ENCODE measurements around the gene CAMSAP3. TPM values are rescaled to one million over a fixed set of nuclear protein-coding genes. Genes with fewer than 3 reads are reported as not detected.

The CAMSAP3 gene
- total RNA-seq, 1 donor from 2014 or later, result 1.1 TPM

GRCh38 chr19:7619671-7620441, 24.2 kb downstream of the CAMSAP3 start:
- Mint-ChIP-seq H3K4me3 (ENCODE audit: unreplicated experiment) (no peak overlapping the region), H3K27me3 (ENCODE audit: unreplicated experiment) (no peaks in the 10 kb centered on the region), H3K9me3 (ENCODE audit: unreplicated experiment) (no peaks in the 10 kb centered on the region), H3K4me1 (ENCODE audit: unreplicated experiment) (no peaks in the 10 kb centered on the region), H3K36me3 (ENCODE audit: unreplicated experiment) (peaks cover 26% of the 10 kb centered on the region), H3K27ac (ENCODE audit: unreplicated experiment) (no peak overlapping the region)
- no peak for DNase-seq (ENCODE audit: extremely low spot score, unreplicated experiment)
- no peak for TF ChIP-seq CTCF (IDR thresholded peaks at IDR 0.05)

GRCh38 chr19:7620442-7621412, 25.1 kb downstream of the CAMSAP3 start:
- no peak overlapping the region for H3K27ac Mint-ChIP-seq (ENCODE audit: unreplicated experiment)
- H3K27me3 Mint-ChIP-seq (ENCODE audit: unreplicated experiment), result no peaks in the 10 kb centered on the region
- no peaks in the 10 kb centered on the region for H3K4me1 Mint-ChIP-seq (ENCODE audit: unreplicated experiment)
- peaks cover 26% of the 10 kb centered on the region for H3K36me3 Mint-ChIP-seq (ENCODE audit: unreplicated experiment)
- no peak for TF ChIP-seq CTCF (IDR thresholded peaks at IDR 0.05)
- no peak overlapping the region for H3K4me3 Mint-ChIP-seq (ENCODE audit: unreplicated experiment)
- DNase-seq (ENCODE audit: extremely low spot score, unreplicated experiment), result no peak
- H3K9me3 Mint-ChIP-seq (ENCODE audit: unreplicated experiment), result no peaks in the 10 kb centered on the region

- no peak overlapping the region for H3K27ac Mint-ChIP-seq (ENCODE audit: unreplicated experiment)
- no peak for TF ChIP-seq CTCF (IDR thresholded peaks at IDR 0.05)
- no peak for DNase-seq (ENCODE audit: extremely low spot score, unreplicated experiment)
- H3K4me1 Mint-ChIP-seq (ENCODE audit: unreplicated experiment), result peaks cover 4% of the 10 kb centered on the region
- no peaks in the 10 kb centered on the region for H3K27me3 Mint-ChIP-seq (ENCODE audit: unreplicated experiment)
- no peak overlapping the region for H3K4me3 Mint-ChIP-seq (ENCODE audit: unreplicated experiment)
- no peaks in the 10 kb centered on the region for H3K9me3 Mint-ChIP-seq (ENCODE audit: unreplicated experiment)
- peaks cover 23% of the 10 kb centered on the region for H3K36me3 Mint-ChIP-seq (ENCODE audit: unreplicated experiment)
These were observed 27.4 kb downstream of the CAMSAP3 start for GRCh38 chr19:7622933-7623685.

GRCh38 chr19:7623725-7624603, 28.3 kb downstream of the CAMSAP3 start:
- no peak for DNase-seq (ENCODE audit: extremely low spot score, unreplicated experiment)
- H3K36me3 Mint-ChIP-seq (ENCODE audit: unreplicated experiment), result peaks cover 15% of the 10 kb centered on the region
- no peak overlapping the region for H3K4me3 Mint-ChIP-seq (ENCODE audit: unreplicated experiment)
- H3K4me1 Mint-ChIP-seq (ENCODE audit: unreplicated experiment), result peaks cover 11% of the 10 kb centered on the region
- H3K27me3 Mint-ChIP-seq (ENCODE audit: unreplicated experiment), result no peaks in the 10 kb centered on the region
- H3K27ac Mint-ChIP-seq (ENCODE audit: unreplicated experiment), result no peak overlapping the region
- no peak for TF ChIP-seq CTCF (IDR thresholded peaks at IDR 0.05)
- H3K9me3 Mint-ChIP-seq (ENCODE audit: unreplicated experiment), result no peaks in the 10 kb centered on the region

All from osteocyte (in vitro differentiated cells).